Astrocyte (in vitro differentiated cells and primary cell): ENCODE measurements around the gene CABP1. TPM values are rescaled to one million over a fixed set of nuclear protein-coding genes. Genes with fewer than 3 reads are reported as not detected.
A peak's percentile ranks its signal among the peaks of the same experiment; 100 is the strongest.

Source experiments
- DNase-seq: peaks from one replicate; pipeline ENCODE4 v3.0.0-alpha.2; 2010; ENCODE audit warnings: low read depth
- FAIRE-seq: peaks from 2 replicates; lab custom pipeline; 2011; peaks lifted over from hg19 to GRCh38; lab: Jason Lieb, UNC
- H2AFZ ChIP-seq: 2 replicates; pipeline ENCODE4 v1.6.0; 2012; ENCODE audit warnings: low read depth, low read length, inconsistent platforms
- H3K27ac ChIP-seq: 2 replicates; pipeline ENCODE4 v1.5.1; 2011; ENCODE audit warnings: low read depth, low read length, inconsistent platforms
- H3K27me3 ChIP-seq: 2 replicates; pipeline ENCODE4 v1.6.0; 2011; ENCODE audit warnings: low read length, inconsistent platforms; ENCODE audit not compliant: insufficient read depth
- H3K36me3 ChIP-seq: 2 replicates; pipeline ENCODE4 v1.5.1; 2011; ENCODE audit warnings: low read length, inconsistent platforms; ENCODE audit not compliant: insufficient read depth
- H3K4me1 ChIP-seq: 2 replicates; pipeline ENCODE4 v1.5.1; 2011; ENCODE audit warnings: low read length, inconsistent platforms; ENCODE audit not compliant: insufficient read depth
- H3K4me2 ChIP-seq: 2 replicates; pipeline ENCODE4 v1.6.0; 2012; ENCODE audit warnings: low read length, inconsistent platforms
- H3K4me3 ChIP-seq: 2 replicates; pipeline ENCODE4 v1.5.1; 2011; ENCODE audit warnings: low read depth, mild to moderate bottlenecking, low read length, inconsistent platforms; ENCODE audit not compliant: insufficient read depth
- H3K79me2 ChIP-seq: 2 replicates; pipeline ENCODE4 v1.6.0; 2012; ENCODE audit warnings: mild to moderate bottlenecking, low read length, inconsistent platforms; ENCODE audit not compliant: insufficient read depth
- H3K9ac ChIP-seq: 2 replicates; pipeline ENCODE4 v1.6.0; 2012; ENCODE audit warnings: mild to moderate bottlenecking, low read length, inconsistent platforms
- H3K9me3 ChIP-seq: 2 replicates; pipeline ENCODE4 v1.5.1; 2012; ENCODE audit warnings: low read depth, mild to moderate bottlenecking, low read length, inconsistent platforms; ENCODE audit not compliant: insufficient read depth
- H4K20me1 ChIP-seq: 2 replicates; pipeline ENCODE4 v1.6.0; 2012; ENCODE audit warnings: low read length, inconsistent platforms; ENCODE audit not compliant: insufficient read depth
- H3K27ac Mint-ChIP-seq: one replicate; pipeline ENCODE4 v1.8.0; 2021; ENCODE audit warnings: mild to moderate bottlenecking, mixed read lengths; ENCODE audit not compliant: unreplicated experiment
- H3K27me3 Mint-ChIP-seq: one replicate; pipeline ENCODE4 v1.8.0; 2021; ENCODE audit warnings: low read depth, mixed read lengths; ENCODE audit not compliant: unreplicated experiment
- H3K36me3 Mint-ChIP-seq: one replicate; pipeline ENCODE4 v1.8.0; 2021; ENCODE audit warnings: low read depth, mixed read lengths; ENCODE audit not compliant: unreplicated experiment
- H3K4me1 Mint-ChIP-seq: one replicate; pipeline ENCODE4 v1.8.0; 2021; ENCODE audit warnings: low read depth, mixed read lengths; ENCODE audit not compliant: unreplicated experiment
- H3K4me3 Mint-ChIP-seq: one replicate; pipeline ENCODE4 v1.8.0; 2021; ENCODE audit warnings: mild to moderate bottlenecking, moderate library complexity, mixed read lengths; ENCODE audit not compliant: unreplicated experiment
- H3K9me3 Mint-ChIP-seq: one replicate; pipeline ENCODE4 v1.8.0; 2021; ENCODE audit warnings: mild to moderate bottlenecking, mixed read lengths; ENCODE audit not compliant: unreplicated experiment
- CTCF ChIP-seq: IDR thresholded peaks from 2 replicates; pipeline ENCODE4 v1.5.1; 2011; ENCODE audit warnings: low read depth, mild to moderate bottlenecking, inconsistent platforms, low read length, moderate library complexity; ENCODE audit not compliant: insufficient read depth
- EZH2 ChIP-seq: IDR thresholded peaks from 2 replicates; pipeline ENCODE4 v1.6.1; 2012; ENCODE audit warnings: mild to moderate bottlenecking, low read length, inconsistent platforms; ENCODE audit not compliant: insufficient read depth
- total RNA-seq: library from RNA; stranded (reverse); gene quantifications from 2 replicates; pipeline ENCODE4 v1.2.1, GENCODE V29; 2021

The CABP1 gene
- total RNA-seq, 1 donor from 2014 or later: 0.30 TPM

GRCh38 chr12:120710031-120710804 lies 69.8 kb downstream of the CABP1 start, which contains the start of gene UNC119B:
Gene UNC119B (plus strand): TSS chr12:120710458. CDS start chr12:120710475, 17 bp downstream.
- H3K36me3 ChIP-seq: peaks cover 9% of the 10 kb centered on the region
- H3K4me3 ChIP-seq: peak within 1 kb of the TSS; percentile 73
- peaks cover 10% of the 10 kb centered on the region for H3K4me1 ChIP-seq
- Mint-ChIP-seq H3K27me3 (no peaks in the 10 kb centered on the region), H3K4me3 (peak within 1 kb of the TSS; percentile 91), H3K36me3 (peaks cover 7% of the 10 kb centered on the region), H3K4me1 (peaks cover 5% of the 10 kb centered on the region), H3K9me3 (no peaks in the 10 kb centered on the region), H3K27ac (peak within 1 kb of the TSS; percentile 83)
- peaks cover 29% of the 10 kb centered on the region for H3K79me2 ChIP-seq
- peak within 1 kb of the TSS; percentile 90 for H3K9ac ChIP-seq
- peaks cover 37% of the 10 kb centered on the region for H4K20me1 ChIP-seq
- H3K27ac ChIP-seq: peak within 1 kb of the TSS; percentile 78
- H3K27me3 ChIP-seq: no peaks in the 10 kb centered on the region
- H3K4me2 ChIP-seq: peak within 1 kb of the TSS; percentile 86
- no peaks in the 10 kb centered on the region for H3K9me3 ChIP-seq
- DNase-seq: peak; percentile 50
- peak within 1 kb of the TSS; percentile 94 for H2AFZ ChIP-seq
- TF ChIP-seq EZH2 (no peak), CTCF (no peak)
- FAIRE-seq: no peak

- Histone ChIP-seq H3K27me3 (no peaks in the 10 kb centered on the region), H3K27ac (peak overlapping the region; percentile 78), H3K79me2 (peaks cover 29% of the 10 kb centered on the region), H4K20me1 (peaks cover 37% of the 10 kb centered on the region), H3K9me3 (no peaks in the 10 kb centered on the region), H2AFZ (peak overlapping the region; percentile 79), H3K4me1 (peaks cover 10% of the 10 kb centered on the region), H3K4me2 (peak overlapping the region; percentile 86), H3K9ac (peak overlapping the region; percentile 90), H3K36me3 (peaks cover 11% of the 10 kb centered on the region), H3K4me3 (peak overlapping the region; percentile 73)
- Mint-ChIP-seq H3K27ac (peak overlapping the region; percentile 83), H3K27me3 (no peaks in the 10 kb centered on the region), H3K4me3 (peak overlapping the region; percentile 91), H3K9me3 (no peaks in the 10 kb centered on the region), H3K36me3 (peaks cover 7% of the 10 kb centered on the region), H3K4me1 (peaks cover 5% of the 10 kb centered on the region)
- DNase-seq: no peak
- TF ChIP-seq CTCF (no peak), EZH2 (no peak)
- FAIRE-seq: no peak
These were observed 70.4 kb downstream of the CABP1 start for GRCh38 chr12:120710805-120711296.
